Transverse colon (tissue), 4 donors: ENCODE data around the gene STMN3.
"Not testable (repeated sequence)": the region's sequence is repeated elsewhere in the genome, so short reads cannot be mapped to it uniquely, and the experiment has no call there.

Experiments
- POLR2A ChIP-seq: fragments of 450-650 bp; IDR thresholded peaks from one replicate; pipeline ENCODE4 v1.6.1; 2016; ENCODE audit warnings: antibody characterized with exemption, mild to moderate bottlenecking, moderate library complexity
- POLR2AphosphoS5 ChIP-seq, 3 donors: sonication (generic); formaldehyde crosslinking; IDR thresholded peaks; one replicate each; pipeline ENCODE4 v1.6.1; 2016; ENCODE audit warnings: antibody characterized with exemption in 3 of 3
- TF ChIP-seq, protein P1 (sequence below), 5 experiments: fragments of 200-600 bp in 3 of 5; fragments of 450-650 bp in 2 of 5; sonication (generic) in 3 of 5; IDR thresholded peaks; 1 replicate in 2 of 5; 2 replicates in 3 of 5; pipeline ENCODE4 v1.5.1; 2016 to 2017; ENCODE audit warnings: antibody characterized with exemption in 5 of 5, inconsistent platforms in 3 of 5, mild to moderate bottlenecking in 2 of 5, moderate library complexity in 1 of 5

- TF ChIP-seq POLR2A; POLR2AphosphoS5 (IDR thresholded peaks at IDR 0.05): not testable (repeated sequence)
- TF ChIP-seq, protein P1, sequence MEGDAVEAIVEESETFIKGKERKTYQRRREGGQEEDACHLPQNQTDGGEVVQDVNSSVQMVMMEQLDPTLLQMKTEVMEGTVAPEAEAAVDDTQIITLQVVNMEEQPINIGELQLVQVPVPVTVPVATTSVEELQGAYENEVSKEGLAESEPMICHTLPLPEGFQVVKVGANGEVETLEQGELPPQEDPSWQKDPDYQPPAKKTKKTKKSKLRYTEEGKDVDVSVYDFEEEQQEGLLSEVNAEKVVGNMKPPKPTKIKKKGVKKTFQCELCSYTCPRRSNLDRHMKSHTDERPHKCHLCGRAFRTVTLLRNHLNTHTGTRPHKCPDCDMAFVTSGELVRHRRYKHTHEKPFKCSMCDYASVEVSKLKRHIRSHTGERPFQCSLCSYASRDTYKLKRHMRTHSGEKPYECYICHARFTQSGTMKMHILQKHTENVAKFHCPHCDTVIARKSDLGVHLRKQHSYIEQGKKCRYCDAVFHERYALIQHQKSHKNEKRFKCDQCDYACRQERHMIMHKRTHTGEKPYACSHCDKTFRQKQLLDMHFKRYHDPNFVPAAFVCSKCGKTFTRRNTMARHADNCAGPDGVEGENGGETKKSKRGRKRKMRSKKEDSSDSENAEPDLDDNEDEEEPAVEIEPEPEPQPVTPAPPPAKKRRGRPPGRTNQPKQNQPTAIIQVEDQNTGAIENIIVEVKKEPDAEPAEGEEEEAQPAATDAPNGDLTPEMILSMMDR (IDR thresholded peaks at IDR 0.05), result not testable (repeated sequence)
These were observed 18.5 kb upstream of the STMN3 start for GRCh38 chr20:63671695-63672094.
